WERI-Rb-1 (cell line): Measurements from ENCODE around the gene EPO.

ENCODE experiments used
- DNase-seq: peaks from one replicate; pipeline ENCODE4 v3.0.0-alpha.2; 2020
- H3K27ac ChIP-seq: fragments of 250-450 bp; sonication (Bioruptor Pico); 2 replicates; pipeline ENCODE4 v1.5.1; 2020; ENCODE audit warnings: mild to moderate bottlenecking, moderate library complexity
- H3K27me3 ChIP-seq: fragments of 250-450 bp; sonication (Bioruptor Pico); 2 replicates; pipeline ENCODE4 v1.5.1; 2021; ENCODE audit warnings: mild to moderate bottlenecking, low read depth, moderate library complexity; ENCODE audit not compliant: insufficient read depth, severe bottlenecking
- H3K36me3 ChIP-seq: fragments of 250-450 bp; sonication (Bioruptor Pico); 2 replicates; pipeline ENCODE4 v1.5.1; 2020; ENCODE audit warnings: mild to moderate bottlenecking, moderate library complexity
- H3K4me3 ChIP-seq: 2 replicates; pipeline ENCODE4 v1.5.1; 2011; ENCODE audit warnings: low read depth, mild to moderate bottlenecking, control low read depth, low read length
- H3K9me3 ChIP-seq: fragments of 250-450 bp; sonication (Bioruptor Pico); 2 replicates; pipeline ENCODE4 v1.5.1; 2021; ENCODE audit warnings: mild to moderate bottlenecking, moderate library complexity; ENCODE audit not compliant: severe bottlenecking
- CTCF ChIP-seq: IDR thresholded peaks from 2 replicates; pipeline ENCODE4 v1.5.1; 2011; ENCODE audit warnings: low read depth, mild to moderate bottlenecking, control low read depth, inconsistent platforms, low read length

EPO gene

GRCh38 chr7:100682991-100683658 lies 37.1 kb upstream of the EPO start:
- Histone ChIP-seq H3K4me3 (no peak overlapping the region), H3K27ac (no peak overlapping the region), H3K36me3 (peaks cover 86% of the 10 kb centered on the region), H3K9me3 (no peaks in the 10 kb centered on the region), H3K27me3 (no peaks in the 10 kb centered on the region)
- no peak for DNase-seq
- no peak for TF ChIP-seq CTCF

- no peak overlapping the region for H3K4me3 ChIP-seq
- no peak for DNase-seq
- H3K27ac ChIP-seq = no peak overlapping the region
- no peaks in the 10 kb centered on the region for H3K27me3 ChIP-seq
- H3K9me3 ChIP-seq = no peaks in the 10 kb centered on the region
- H3K36me3 ChIP-seq = peaks cover 86% of the 10 kb centered on the region
- no peak for TF ChIP-seq CTCF
These were observed 36.4 kb upstream of the EPO start for GRCh38 chr7:100683659-100684533.

DNA sequence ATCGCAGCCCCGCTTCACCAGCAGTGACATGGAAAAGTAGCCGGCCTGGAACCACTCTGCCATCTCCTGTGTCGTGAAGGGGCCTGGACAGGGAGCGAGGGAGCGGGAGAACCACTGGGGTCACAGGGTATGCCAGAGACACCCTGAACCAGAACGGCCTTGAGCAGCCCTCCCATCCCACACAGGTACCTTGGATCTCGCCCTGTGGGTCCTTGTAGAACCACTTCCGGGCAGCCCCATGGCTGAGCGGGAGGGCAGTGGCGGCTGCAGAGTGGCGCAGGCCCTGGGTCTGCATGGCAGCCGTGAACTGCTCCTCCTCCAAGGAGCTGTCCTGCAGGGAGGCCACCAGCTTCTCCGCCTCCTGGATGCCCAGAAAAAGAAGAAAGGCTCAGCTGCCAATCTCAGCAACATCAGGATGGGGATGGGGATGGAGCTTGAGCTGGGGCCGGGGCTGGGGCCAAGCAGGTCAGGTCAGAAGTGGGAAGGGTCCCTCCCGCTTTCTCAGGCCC lies 35.7 kb upstream of the EPO start:
- Histone ChIP-seq H3K4me3 (no peak overlapping the region), H3K27ac (no peak overlapping the region), H3K36me3 (peaks cover 89% of the 10 kb centered on the region), H3K27me3 (no peaks in the 10 kb centered on the region), H3K9me3 (no peaks in the 10 kb centered on the region)
- no peak for TF ChIP-seq CTCF
- no peak for DNase-seq

GRCh38 chr7:100685049-100685605 lies 35.1 kb upstream of the EPO start:
- Histone ChIP-seq H3K27me3 (no peaks in the 10 kb centered on the region), H3K27ac (no peak overlapping the region), H3K4me3 (no peak overlapping the region), H3K36me3 (peaks cover 92% of the 10 kb centered on the region), H3K9me3 (no peaks in the 10 kb centered on the region)
- DNase-seq = no peak
- TF ChIP-seq CTCF = no peak

DNA sequence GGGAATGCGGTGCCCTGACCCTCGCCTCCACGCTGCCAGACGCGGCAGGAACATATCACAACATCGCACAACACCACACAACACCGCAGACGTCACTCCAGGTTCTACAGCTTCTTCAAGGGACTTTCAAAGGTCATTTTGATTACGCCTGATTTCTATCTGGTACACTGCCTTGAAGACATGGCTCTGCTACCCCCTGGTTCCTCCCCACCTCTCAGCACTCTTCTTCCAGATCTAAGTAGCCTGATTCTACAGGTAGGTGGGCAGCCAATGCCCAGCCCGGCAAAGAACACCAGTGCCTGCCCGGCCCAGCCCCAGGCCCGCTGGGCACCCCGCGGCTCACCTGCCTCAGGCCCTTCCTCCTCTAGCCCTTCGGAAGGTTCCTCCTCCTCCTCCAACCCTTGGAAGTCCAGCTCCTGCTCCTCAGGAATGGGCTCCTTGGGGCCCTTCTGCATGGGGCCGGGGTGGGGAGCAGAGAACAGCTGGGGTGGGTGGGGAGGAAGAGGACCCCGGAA lies 34.6 kb upstream of the EPO start:
- no peak for TF ChIP-seq CTCF
- Histone ChIP-seq H3K36me3 (peaks cover 87% of the 10 kb centered on the region), H3K27ac (no peak overlapping the region), H3K4me3 (no peak overlapping the region), H3K27me3 (no peaks in the 10 kb centered on the region), H3K9me3 (no peaks in the 10 kb centered on the region)
- DNase-seq = no peak
